Heart right ventricle (tissue), 16 donors: ENCODE data around the gene ATP6V0A4. TPM values are rescaled to one million over a fixed set of nuclear protein-coding genes. Genes with fewer than 3 reads are reported as not detected.

Experiments
- ATAC-seq, 8 donors: fragments of 200-7000 bp; cut with Tn5 transposase; one replicate each; pipeline ENCODE4 v1.9.1; 2020; ENCODE audit warnings: mild to moderate bottlenecking in 8 of 8, moderate library complexity in 8 of 8, moderate number of reproducible peaks in 1 of 8
- DNase-seq, 2 donors: peaks; one replicate each; pipeline ENCODE4 v3.0.0-alpha.2; 2020
- H3K27ac ChIP-seq, 10 donors: fragments of 200-600 bp; sonication (generic) in 2 of 10; one replicate each; pipeline versions ENCODE4 v1.5.0 to v1.8.0; 2020 to 2022; ENCODE audit warnings: mild to moderate bottlenecking in 3 of 10
- H3K27me3 ChIP-seq, 7 donors: fragments of 200-600 bp; one replicate each; pipeline ENCODE4 v1.8.0; 2021 to 2022; ENCODE audit warnings: mild to moderate bottlenecking in 2 of 7
- H3K36me3 ChIP-seq, 9 donors: fragments of 200-600 bp; sonication (generic) in 1 of 9; one replicate each; pipeline versions ENCODE4 v1.5.0 to v1.8.0; 2020 to 2022; ENCODE audit warnings: mild to moderate bottlenecking in 2 of 9
- H3K4me1 ChIP-seq, 9 donors: fragments of 200-600 bp; sonication (generic) in 1 of 9; one replicate each; pipeline versions ENCODE4 v1.5.0 to v1.8.0; 2020 to 2022; ENCODE audit warnings: mild to moderate bottlenecking in 4 of 9
- H3K4me3 ChIP-seq, 10 donors: fragments of 200-600 bp; sonication (generic) in 2 of 10; one replicate each; pipeline versions ENCODE4 v1.5.0 to v1.8.0; 2020 to 2022; ENCODE audit warnings: mild to moderate bottlenecking in 7 of 10, moderate library complexity in 2 of 10
- H3K9me3 ChIP-seq, 11 donors: fragments of 200-600 bp in 10 of 11; sonication (generic) in 2 of 11; one replicate each; pipeline versions ENCODE4 v1.5.0 to v1.8.0; 2013 to 2022; ENCODE audit warnings: mild to moderate bottlenecking in 2 of 11, control low read depth in 1 of 11, moderate library complexity in 1 of 11
- WGBS, 2 donors: extraction: QIAGEN DNeasy Blood & Tissue Kit; methylation state at CpG; one replicate each; pipeline ENCODE4 v1.1.7; 2013; ENCODE audit warnings: inconsistent platforms in 1 of 2; 5-methylcytosine and 5-hydroxymethylcytosine counted together
- intact Hi-C, 10 donors: fragments of 100-400 bp; cut with DNase I; formaldehyde crosslinking; loops; one replicate each; pipeline versions ENCODE4 v1.11.1 to v1.14.2; 2022
- polyA plus RNA-seq, 2 donors: library from polyadenylated mRNA; stranded (reverse); fragments of 200-250 nt; gene quantifications; one replicate each; pipeline ENCODE4 v1.2.3, GENCODE V29; 2013
- total RNA-seq, 10 donors: library from RNA; stranded (reverse); fragmentation: NEBNext Ultra II Directional in 3 of 10; extraction: Animal tissue kit (Norgen Biotek cat#: 25700) in 3 of 10; gene quantifications; one replicate each; pipeline versions ENCODE4 v1.2.1 to v1.2.4, GENCODE V29; 2021 to 2023
- TF ChIP-seq, protein P1 (sequence below), 9 donors: fragments of 200-600 bp; sonication (generic) in 2 of 9; IDR thresholded peaks; one replicate each; pipeline versions ENCODE4 v1.5.0 to v1.8.0; 2021 to 2022; ENCODE audit warnings: antibody characterized with exemption in 9 of 9, mild to moderate bottlenecking in 5 of 9, moderate library complexity in 1 of 9
- donor health status: Arrhythmogenic right ventricular cardiomyopathy.
- donor health status: ischemic (EF 13 %, LVEDD 7.1; RV severe dilation, severe dysfunction).
- donor health status: healthy with polysubstance abuse.
- donor health status: DM: no; HTN: yes; CAD: no.
- donor health status: DM: no; HTN: no; CAD: no.
- donor health status: ischemic (EF 25% LVEDD 6.9; RV normal size, moderate dysfunction).
- donor health status: ischemic (EF 25% LVEDD 5.7; RV mildly dilated, moderate dysfunction).
- donor health status: healthy.
- donor health status: DM: yes; HTN: yes; CAD: no.
- donor health status: Ischemic cardiomyopathy.
- donor health status: ischemic (EF 35%, LVEDD 5.7; RV mildly dilated, moderate dysfunction).
- donor health status: nonischemic (EF 11% LVEDD 7.7; RV severe dilation, severe dysfunction).
- donor health status: DM: yes; HTN: yes; CAD: no.
- donor health status: PGD.
- donor health status: ischemic (EF 29% LVEDD 5.4; RV normal size, mild dysfunction).
- donor health status: nonischemic (EF 23%, LVEDD 6.1; RV moderate dilation, normal function).

ATP6V0A4 gene
- total and polyA plus RNA-seq, 12 donors = not detected

DNA sequence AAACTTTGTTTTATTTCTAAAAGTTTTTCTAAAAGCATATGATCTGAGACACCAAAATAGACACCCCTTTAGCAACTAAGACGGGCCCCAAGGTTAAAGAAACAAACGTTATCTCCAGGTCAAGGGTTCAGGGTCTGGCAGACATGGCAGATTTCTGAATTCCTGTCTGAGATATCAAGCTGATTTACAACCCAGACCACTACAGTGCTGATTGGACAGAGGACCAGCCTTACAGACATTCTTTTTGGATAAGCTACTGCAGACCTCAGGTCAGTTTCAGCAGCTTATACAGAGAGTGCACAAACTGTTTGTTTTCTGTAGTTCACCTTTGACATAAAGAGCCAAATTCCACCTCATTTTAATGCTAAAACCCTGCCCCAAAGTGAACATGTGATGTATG is 131.6 kb downstream of the ATP6V0A4 start:
- TF ChIP-seq, protein P1, sequence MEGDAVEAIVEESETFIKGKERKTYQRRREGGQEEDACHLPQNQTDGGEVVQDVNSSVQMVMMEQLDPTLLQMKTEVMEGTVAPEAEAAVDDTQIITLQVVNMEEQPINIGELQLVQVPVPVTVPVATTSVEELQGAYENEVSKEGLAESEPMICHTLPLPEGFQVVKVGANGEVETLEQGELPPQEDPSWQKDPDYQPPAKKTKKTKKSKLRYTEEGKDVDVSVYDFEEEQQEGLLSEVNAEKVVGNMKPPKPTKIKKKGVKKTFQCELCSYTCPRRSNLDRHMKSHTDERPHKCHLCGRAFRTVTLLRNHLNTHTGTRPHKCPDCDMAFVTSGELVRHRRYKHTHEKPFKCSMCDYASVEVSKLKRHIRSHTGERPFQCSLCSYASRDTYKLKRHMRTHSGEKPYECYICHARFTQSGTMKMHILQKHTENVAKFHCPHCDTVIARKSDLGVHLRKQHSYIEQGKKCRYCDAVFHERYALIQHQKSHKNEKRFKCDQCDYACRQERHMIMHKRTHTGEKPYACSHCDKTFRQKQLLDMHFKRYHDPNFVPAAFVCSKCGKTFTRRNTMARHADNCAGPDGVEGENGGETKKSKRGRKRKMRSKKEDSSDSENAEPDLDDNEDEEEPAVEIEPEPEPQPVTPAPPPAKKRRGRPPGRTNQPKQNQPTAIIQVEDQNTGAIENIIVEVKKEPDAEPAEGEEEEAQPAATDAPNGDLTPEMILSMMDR (IDR thresholded peaks at IDR 0.05) = no peak
- WGBS, 2 donors = 5 to 7% methylated on average over 2 of the region's 2 CpGs
- Histone ChIP-seq H3K27me3 (peaks cover 0 to 38% (median 28%) of the 10 kb centered on the region in 7 donors), H3K4me3 (no peak overlapping the region), H3K9me3 (no peaks in the 10 kb centered on the region), H3K36me3 (no peaks in the 10 kb centered on the region), H3K4me1 (peaks cover 0 to 6% (median 0%) of the 10 kb centered on the region in 9 donors), H3K27ac (no peak overlapping the region)
- intact Hi-C loops = no loop called here
- DNase-seq (no peak), ATAC-seq (no peak)

DNA sequence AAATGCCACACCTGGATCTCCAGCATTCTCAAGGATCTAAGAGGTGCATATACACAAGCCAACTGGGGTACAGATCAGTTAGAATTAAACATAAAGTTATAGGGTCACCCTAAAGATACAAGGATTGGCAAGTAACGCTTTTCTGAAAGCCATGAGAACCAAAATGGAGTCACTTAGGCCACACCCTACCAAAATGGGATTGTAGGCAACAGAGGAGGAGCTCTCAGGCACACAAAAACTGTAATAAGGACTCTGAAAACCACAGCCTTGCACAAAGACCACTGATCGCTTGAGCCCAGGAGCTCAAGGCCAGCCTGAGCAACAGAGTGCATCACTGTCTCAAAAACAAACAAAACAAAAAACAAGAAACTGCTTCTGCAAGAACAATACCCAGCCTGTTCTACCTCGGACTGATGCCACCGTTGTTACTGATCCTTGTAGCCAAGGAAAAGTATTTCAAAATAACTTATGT is 132.3 kb downstream of the ATP6V0A4 start:
- WGBS, 2 donors = 62 to 64% methylated on average over 4 of the region's 4 CpGs
- Histone ChIP-seq H3K4me3 (no peak overlapping the region), H3K36me3 (no peaks in the 10 kb centered on the region), H3K27me3 (peaks cover 0 to 44% (median 34%) of the 10 kb centered on the region in 7 donors), H3K27ac (no peak overlapping the region), H3K9me3 (no peaks in the 10 kb centered on the region), H3K4me1 (peaks cover 0 to 6% (median 0%) of the 10 kb centered on the region in 9 donors)
- TF ChIP-seq, protein P1 (IDR thresholded peaks at IDR 0.05) = no peak
- DNase-seq = no peak
- no peak for ATAC-seq
- intact Hi-C loops = no loop called here

DNA sequence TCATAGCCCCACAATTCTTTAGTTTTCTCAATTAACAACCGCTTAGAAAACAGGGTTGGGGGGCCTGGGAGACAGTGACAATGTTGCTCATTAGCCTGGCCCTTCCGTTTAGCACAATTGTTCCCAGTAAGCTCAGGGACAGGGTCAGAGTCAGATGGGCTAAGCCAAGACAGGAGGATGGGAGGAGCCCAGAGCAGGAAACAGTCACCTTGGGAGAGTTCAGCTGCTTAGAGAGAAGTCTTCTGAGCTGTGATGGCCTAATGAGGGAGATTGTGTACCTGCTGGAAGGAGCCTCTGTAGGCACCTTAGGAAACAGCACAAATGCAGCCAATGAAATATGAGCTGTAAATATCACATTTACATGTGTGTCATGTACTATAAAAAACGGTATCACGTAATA is 132.7 kb downstream of the ATP6V0A4 start:
- intact Hi-C loops = no loop called here
- Histone ChIP-seq H3K4me3 (no peak overlapping the region), H3K27me3 (peaks cover 0 to 46% (median 35%) of the 10 kb centered on the region in 7 donors), H3K36me3 (no peaks in the 10 kb centered on the region), H3K9me3 (no peaks in the 10 kb centered on the region), H3K4me1 (peaks cover 0 to 6% (median 0%) of the 10 kb centered on the region in 9 donors), H3K27ac (no peak overlapping the region)
- DNase-seq = no peak
- TF ChIP-seq, protein P1 (IDR thresholded peaks at IDR 0.05) = no peak
- no peak for ATAC-seq
- 66 to 73% methylated on average over 4 of the region's 4 CpGs for WGBS, 2 donors

GRCh38 chr7:138663725-138664710 is 134.0 kb downstream of the ATP6V0A4 start:
- no peak for DNase-seq
- intact Hi-C loops = no loop called here
- 35 to 37% methylated on average over 59 of the region's 59 CpGs for WGBS, 2 donors
- H3K4me1 ChIP-seq = peaks cover 0 to 6% (median 0%) of the 10 kb centered on the region in 9 donors
- TF ChIP-seq, protein P1 (IDR thresholded peaks at IDR 0.05) = no peak
- no peak overlapping the region for H3K27ac ChIP-seq
- H3K9me3 ChIP-seq = no peaks in the 10 kb centered on the region
- H3K27me3 ChIP-seq = peaks cover 0 to 51% (median 35%) of the 10 kb centered on the region in 7 donors
- no peak for ATAC-seq
- H3K36me3 ChIP-seq = no peaks in the 10 kb centered on the region
- peak overlapping the region in 9 of 10 donors; percentile 24 to 53 (median 44) for H3K4me3 ChIP-seq
